ENCODE measurements around the gene GABRA5.

GRCh38 chr15:26872206-26872605, 5.3 kb downstream of the GABRA5 start:
- TF ChIP-seq CTCF (IDR thresholded peaks at IDR 0.05; ENCODE audit: poor library complexity, severe bottlenecking) (no peak), EP300 (conservative IDR thresholded peaks at IDR 0.05; ENCODE audit: poor library complexity, severe bottlenecking) (no peak), POLR2AphosphoS5 (IDR thresholded peaks at IDR 0.05) (no peak), MXI1 (conservative IDR thresholded peaks at IDR 0.05; ENCODE audit: poor library complexity, severe bottlenecking) (no peak), EZH2 (IDR thresholded peaks at IDR 0.05; ENCODE audit: borderline replicate concordance, insufficient read depth, low read length, poor library complexity, severe bottlenecking) (no peak), TAF1 (IDR thresholded peaks at IDR 0.05; ENCODE audit: low read depth) (no peak)
- TF ChIP-seq, protein P1, sequence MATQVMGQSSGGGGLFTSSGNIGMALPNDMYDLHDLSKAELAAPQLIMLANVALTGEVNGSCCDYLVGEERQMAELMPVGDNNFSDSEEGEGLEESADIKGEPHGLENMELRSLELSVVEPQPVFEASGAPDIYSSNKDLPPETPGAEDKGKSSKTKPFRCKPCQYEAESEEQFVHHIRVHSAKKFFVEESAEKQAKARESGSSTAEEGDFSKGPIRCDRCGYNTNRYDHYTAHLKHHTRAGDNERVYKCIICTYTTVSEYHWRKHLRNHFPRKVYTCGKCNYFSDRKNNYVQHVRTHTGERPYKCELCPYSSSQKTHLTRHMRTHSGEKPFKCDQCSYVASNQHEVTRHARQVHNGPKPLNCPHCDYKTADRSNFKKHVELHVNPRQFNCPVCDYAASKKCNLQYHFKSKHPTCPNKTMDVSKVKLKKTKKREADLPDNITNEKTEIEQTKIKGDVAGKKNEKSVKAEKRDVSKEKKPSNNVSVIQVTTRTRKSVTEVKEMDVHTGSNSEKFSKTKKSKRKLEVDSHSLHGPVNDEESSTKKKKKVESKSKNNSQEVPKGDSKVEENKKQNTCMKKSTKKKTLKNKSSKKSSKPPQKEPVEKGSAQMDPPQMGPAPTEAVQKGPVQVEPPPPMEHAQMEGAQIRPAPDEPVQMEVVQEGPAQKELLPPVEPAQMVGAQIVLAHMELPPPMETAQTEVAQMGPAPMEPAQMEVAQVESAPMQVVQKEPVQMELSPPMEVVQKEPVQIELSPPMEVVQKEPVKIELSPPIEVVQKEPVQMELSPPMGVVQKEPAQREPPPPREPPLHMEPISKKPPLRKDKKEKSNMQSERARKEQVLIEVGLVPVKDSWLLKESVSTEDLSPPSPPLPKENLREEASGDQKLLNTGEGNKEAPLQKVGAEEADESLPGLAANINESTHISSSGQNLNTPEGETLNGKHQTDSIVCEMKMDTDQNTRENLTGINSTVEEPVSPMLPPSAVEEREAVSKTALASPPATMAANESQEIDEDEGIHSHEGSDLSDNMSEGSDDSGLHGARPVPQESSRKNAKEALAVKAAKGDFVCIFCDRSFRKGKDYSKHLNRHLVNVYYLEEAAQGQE (IDR thresholded peaks at IDR 0.05; ENCODE audit: borderline replicate concordance) = no peak

All from neural cell (in vitro differentiated cells).